Activated T-cell treated with anti-CD3 and anti-CD28 coated beads, Interleukin-2, amount 50 U/mL, for 24 hours (primary cell): ENCODE results near the gene KCNQ2.

Experiments
- DNase-seq: peaks from one replicate; pipeline ENCODE4 v3.0.0-alpha.2; 2020
- H3K27ac Mint-ChIP-seq: 2 replicates; pipeline ENCODE4 v1.8.0; 2020; ENCODE audit warnings: mild to moderate bottlenecking, mixed read lengths
- H3K27me3 Mint-ChIP-seq: 2 replicates; pipeline ENCODE4 v1.8.0; 2020; ENCODE audit warnings: mixed read lengths
- H3K36me3 Mint-ChIP-seq: 2 replicates; pipeline ENCODE4 v1.8.0; 2020; ENCODE audit warnings: low read depth, mixed read lengths
- H3K4me1 Mint-ChIP-seq: 2 replicates; pipeline ENCODE4 v1.8.0; 2020; ENCODE audit warnings: low read depth, mixed read lengths
- H3K4me3 Mint-ChIP-seq: 2 replicates; pipeline ENCODE4 v1.8.0; 2020; ENCODE audit warnings: mild to moderate bottlenecking, moderate library complexity, mixed read lengths
- H3K9me3 Mint-ChIP-seq: 2 replicates; pipeline ENCODE4 v1.8.0; 2020; ENCODE audit warnings: mixed read lengths

Gene KCNQ2

GRCh38 chr20:63463400-63464288 lies 8.8 kb downstream of the KCNQ2 start:
- no peak overlapping the region for H3K27ac Mint-ChIP-seq
- DNase-seq = no peak
- peaks cover 50% of the 10 kb centered on the region for H3K27me3 Mint-ChIP-seq
- no peaks in the 10 kb centered on the region for H3K36me3 Mint-ChIP-seq
- no peaks in the 10 kb centered on the region for H3K4me1 Mint-ChIP-seq
- no peaks in the 10 kb centered on the region for H3K9me3 Mint-ChIP-seq
- H3K4me3 Mint-ChIP-seq = no peak overlapping the region

DNA sequence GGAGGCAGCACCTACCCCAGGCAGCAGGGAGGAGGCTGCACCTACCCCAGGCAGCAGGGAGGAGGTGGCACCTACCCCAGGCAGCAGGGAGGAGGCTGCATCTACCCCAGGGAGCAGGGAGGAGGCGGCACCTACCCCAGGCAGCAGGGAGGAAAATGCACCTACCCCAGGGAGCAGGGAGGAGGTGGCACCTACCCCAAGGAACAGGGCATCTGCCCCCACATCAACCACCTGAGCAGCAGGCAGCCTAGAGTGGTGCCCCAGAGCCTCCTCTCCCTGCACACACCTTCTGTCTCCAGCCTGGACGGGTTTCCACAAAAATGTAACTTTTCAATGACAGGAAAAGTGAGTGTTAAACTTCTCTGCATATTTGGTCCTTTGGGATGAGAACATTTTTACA lies 10.2 kb downstream of the KCNQ2 start:
- no peaks in the 10 kb centered on the region for H3K4me1 Mint-ChIP-seq
- no peak overlapping the region for H3K27ac Mint-ChIP-seq
- H3K4me3 Mint-ChIP-seq = no peak overlapping the region
- DNase-seq = no peak
- no peaks in the 10 kb centered on the region for H3K9me3 Mint-ChIP-seq
- no peaks in the 10 kb centered on the region for H3K36me3 Mint-ChIP-seq
- H3K27me3 Mint-ChIP-seq = peaks cover 49% of the 10 kb centered on the region

DNA sequence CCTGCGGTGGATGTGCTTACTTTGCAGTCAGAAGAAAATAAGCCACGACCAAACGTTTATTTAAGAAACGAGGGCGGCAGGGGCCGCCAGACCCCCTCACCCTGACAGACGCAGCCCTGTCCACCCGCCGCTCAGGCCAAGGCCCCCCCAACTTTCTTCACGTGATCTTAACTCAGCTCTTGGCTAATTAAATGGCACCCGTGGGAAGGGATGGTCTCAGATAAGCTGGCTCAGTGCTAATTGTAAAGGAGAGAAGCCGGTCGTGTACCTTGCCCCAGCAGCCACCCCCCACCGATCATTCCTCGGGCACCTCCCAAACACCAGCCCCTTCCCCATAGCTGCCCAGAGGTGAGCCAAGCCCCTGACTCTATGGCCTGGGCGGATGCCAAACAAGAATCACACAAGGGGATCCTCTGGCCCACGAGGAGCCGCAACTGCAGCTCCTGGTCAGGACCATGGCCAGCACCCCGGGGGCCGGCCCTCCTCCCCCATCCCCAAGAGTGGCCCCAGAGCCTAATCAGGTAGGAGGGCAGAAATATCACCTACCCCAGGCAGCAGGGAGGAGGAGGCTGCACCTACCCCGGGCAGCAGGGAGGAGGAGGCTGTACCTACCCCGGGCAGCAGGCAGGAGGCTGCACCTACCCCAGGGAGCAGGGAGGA lies 11.2 kb downstream of the KCNQ2 start:
- peak; percentile 40 for DNase-seq
- no peaks in the 10 kb centered on the region for H3K36me3 Mint-ChIP-seq
- H3K9me3 Mint-ChIP-seq = no peaks in the 10 kb centered on the region
- H3K27me3 Mint-ChIP-seq = peaks cover 48% of the 10 kb centered on the region
- no peaks in the 10 kb centered on the region for H3K4me1 Mint-ChIP-seq
- no peak overlapping the region for H3K27ac Mint-ChIP-seq
- no peak overlapping the region for H3K4me3 Mint-ChIP-seq

GRCh38 chr20:63459070-63459380 lies 13.4 kb downstream of the KCNQ2 start:
- Mint-ChIP-seq H3K36me3 (no peaks in the 10 kb centered on the region), H3K9me3 (no peaks in the 10 kb centered on the region), H3K4me1 (peaks cover 4% of the 10 kb centered on the region), H3K4me3 (no peak overlapping the region), H3K27ac (no peak overlapping the region), H3K27me3 (peaks cover 50% of the 10 kb centered on the region)
- no peak for DNase-seq

- Mint-ChIP-seq H3K4me1 (peaks cover 5% of the 10 kb centered on the region), H3K4me3 (no peak overlapping the region), H3K27ac (no peak overlapping the region), H3K27me3 (peaks cover 51% of the 10 kb centered on the region), H3K9me3 (no peaks in the 10 kb centered on the region), H3K36me3 (no peaks in the 10 kb centered on the region)
- no peak for DNase-seq
These were observed 14.0 kb downstream of the KCNQ2 start for GRCh38 chr20:63458170-63459069.

DNA sequence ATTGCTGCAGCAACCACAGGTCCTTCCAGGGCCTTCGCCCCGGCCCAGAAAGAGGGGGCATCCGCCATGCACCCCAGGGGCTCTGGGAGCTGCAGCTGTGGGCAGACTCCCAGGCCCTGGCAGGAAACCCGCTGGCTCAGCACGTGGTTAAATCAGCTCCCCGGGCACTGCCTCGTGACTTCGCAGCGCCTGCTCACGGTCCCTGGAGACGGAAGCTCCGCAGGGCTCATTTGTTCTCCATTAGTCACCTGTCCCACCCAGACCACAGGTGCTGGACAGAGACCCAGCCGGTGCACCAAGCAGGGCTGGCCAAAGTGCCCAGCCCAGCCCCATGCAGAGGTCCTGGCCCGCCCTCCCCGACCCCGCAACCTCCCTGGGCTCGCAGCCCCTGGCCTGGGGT lies 14.7 kb downstream of the KCNQ2 start:
- no peak overlapping the region for H3K4me3 Mint-ChIP-seq
- no peak overlapping the region for H3K27ac Mint-ChIP-seq
- peaks cover 6% of the 10 kb centered on the region for H3K4me1 Mint-ChIP-seq
- DNase-seq = no peak
- no peaks in the 10 kb centered on the region for H3K36me3 Mint-ChIP-seq
- H3K27me3 Mint-ChIP-seq = peaks cover 48% of the 10 kb centered on the region
- H3K9me3 Mint-ChIP-seq = no peaks in the 10 kb centered on the region

GRCh38 chr20:63456429-63457284 lies 15.8 kb downstream of the KCNQ2 start:
- Mint-ChIP-seq H3K4me1 (peaks cover 6% of the 10 kb centered on the region), H3K27me3 (peaks cover 48% of the 10 kb centered on the region), H3K9me3 (no peaks in the 10 kb centered on the region), H3K36me3 (no peaks in the 10 kb centered on the region), H3K27ac (no peak overlapping the region), H3K4me3 (no peak overlapping the region)
- no peak for DNase-seq

- H3K27ac Mint-ChIP-seq = no peak overlapping the region
- H3K4me3 Mint-ChIP-seq = no peak overlapping the region
- no peaks in the 10 kb centered on the region for H3K36me3 Mint-ChIP-seq
- peaks cover 39% of the 10 kb centered on the region for H3K27me3 Mint-ChIP-seq
- DNase-seq = no peak
- H3K4me1 Mint-ChIP-seq = peaks cover 6% of the 10 kb centered on the region
- H3K9me3 Mint-ChIP-seq = no peaks in the 10 kb centered on the region
These were observed 16.9 kb downstream of the KCNQ2 start for GRCh38 chr20:63455568-63455859.

DNA sequence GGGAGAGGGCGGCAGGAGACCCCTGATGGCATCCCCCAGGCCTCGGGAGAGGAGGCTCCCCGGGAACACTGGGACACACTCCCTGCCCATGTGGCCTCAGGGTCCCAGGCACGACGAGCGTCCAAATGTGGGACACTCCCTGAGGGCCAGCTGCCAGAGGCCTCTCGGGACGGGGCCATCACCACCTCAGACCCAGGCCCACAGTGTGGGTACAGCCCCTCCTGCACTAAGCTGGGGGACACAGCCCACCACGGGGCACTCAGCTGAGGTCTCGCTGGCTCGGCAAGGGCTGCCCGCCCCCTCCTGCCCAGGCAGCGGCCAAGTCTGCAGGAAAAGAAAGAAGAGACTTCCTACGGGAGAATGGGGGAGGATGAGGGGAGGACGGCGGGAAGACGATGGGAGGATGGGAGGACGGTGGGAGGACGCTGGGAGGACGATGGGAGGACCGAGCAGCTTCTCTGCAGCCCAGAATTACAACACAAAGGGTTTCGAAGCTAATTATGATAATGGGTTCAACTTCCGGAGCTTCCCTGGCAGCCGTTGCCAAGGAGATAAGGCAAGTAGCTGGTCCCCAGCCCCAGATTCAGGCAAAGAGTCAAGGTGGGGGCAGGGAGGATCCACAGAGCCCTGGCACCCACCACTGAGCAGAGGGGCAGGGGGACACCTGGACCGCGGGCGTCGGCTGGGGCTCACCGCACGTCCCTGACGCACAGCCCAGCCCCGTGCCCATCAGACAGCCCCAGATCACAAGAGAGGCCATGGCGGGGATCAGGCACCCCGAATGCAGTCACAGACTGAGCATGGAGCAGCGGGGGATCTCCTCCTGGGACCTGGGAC lies 17.5 kb downstream of the KCNQ2 start:
- Mint-ChIP-seq H3K4me3 (no peak overlapping the region), H3K4me1 (peaks cover 6% of the 10 kb centered on the region), H3K9me3 (no peaks in the 10 kb centered on the region), H3K36me3 (no peaks in the 10 kb centered on the region), H3K27ac (no peak overlapping the region), H3K27me3 (peaks cover 36% of the 10 kb centered on the region)
- DNase-seq = no peak

DNA sequence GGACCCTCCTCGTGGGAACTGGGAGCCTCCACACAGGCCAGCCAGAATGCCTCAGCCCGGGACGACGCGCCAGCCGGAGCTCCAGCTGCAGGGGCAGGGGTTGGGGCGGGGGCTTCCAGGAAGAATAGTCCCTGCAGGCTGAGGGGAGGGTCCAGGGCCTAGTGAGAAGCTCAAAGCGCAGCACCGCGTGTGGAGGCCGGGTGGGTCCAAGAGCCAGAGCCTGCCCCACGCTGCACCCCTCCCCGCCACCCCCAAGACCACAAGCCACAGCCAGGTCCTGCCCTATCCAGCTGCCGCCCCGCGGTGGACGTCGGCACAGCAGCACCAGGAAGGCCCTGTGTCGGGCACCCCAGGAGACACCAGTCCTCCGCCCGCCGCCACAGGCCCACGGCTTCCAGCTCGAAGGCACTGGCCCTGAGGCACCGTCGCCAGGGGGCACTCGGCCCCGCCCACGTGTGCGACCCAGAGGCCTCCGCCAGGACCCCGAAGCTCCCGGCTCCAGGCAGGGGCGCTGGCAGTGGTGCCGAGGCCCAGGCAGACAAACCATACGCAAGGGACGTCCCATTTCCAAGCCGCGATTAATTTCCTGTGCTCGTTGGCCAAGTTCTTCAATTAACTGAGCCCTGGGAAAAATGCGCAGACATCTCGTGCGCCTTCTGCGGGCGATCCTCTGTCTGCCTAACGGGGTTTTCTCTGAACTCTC lies 19.5 kb downstream of the KCNQ2 start:
- peaks cover 6% of the 10 kb centered on the region for H3K4me1 Mint-ChIP-seq
- no peak overlapping the region for H3K27ac Mint-ChIP-seq
- H3K36me3 Mint-ChIP-seq = no peaks in the 10 kb centered on the region
- peak; percentile 47 for DNase-seq
- no peak overlapping the region for H3K4me3 Mint-ChIP-seq
- peaks cover 37% of the 10 kb centered on the region for H3K27me3 Mint-ChIP-seq
- H3K9me3 Mint-ChIP-seq = no peaks in the 10 kb centered on the region

DNA sequence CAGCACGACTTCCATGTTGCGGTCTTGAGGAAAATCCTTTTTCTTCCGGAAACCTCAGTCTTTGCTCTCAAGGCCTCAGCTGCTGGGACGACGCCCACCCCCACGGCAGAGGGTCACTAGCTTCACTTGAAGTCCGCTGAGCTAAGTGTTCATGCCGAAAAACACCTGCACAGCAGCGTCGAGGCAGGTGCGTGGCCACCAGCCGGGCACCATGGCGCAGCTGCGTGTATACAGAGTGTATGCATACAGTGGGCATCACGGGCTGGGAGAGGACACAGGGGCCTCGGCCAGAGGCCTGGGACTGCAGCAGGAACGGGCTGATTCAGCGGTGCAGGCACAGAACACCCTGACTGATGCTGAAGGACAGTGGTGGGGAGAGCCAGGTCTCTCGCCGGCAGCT lies 20.1 kb downstream of the KCNQ2 start:
- peaks cover 6% of the 10 kb centered on the region for H3K4me1 Mint-ChIP-seq
- DNase-seq = no peak
- H3K36me3 Mint-ChIP-seq = no peaks in the 10 kb centered on the region
- peaks cover 43% of the 10 kb centered on the region for H3K27me3 Mint-ChIP-seq
- no peaks in the 10 kb centered on the region for H3K9me3 Mint-ChIP-seq
- no peak overlapping the region for H3K27ac Mint-ChIP-seq
- no peak overlapping the region for H3K4me3 Mint-ChIP-seq

GRCh38 chr20:63451821-63452220 lies 20.6 kb downstream of the KCNQ2 start:
- no peak overlapping the region for H3K27ac Mint-ChIP-seq
- H3K27me3 Mint-ChIP-seq = peaks cover 48% of the 10 kb centered on the region
- H3K4me1 Mint-ChIP-seq = peaks cover 6% of the 10 kb centered on the region
- H3K9me3 Mint-ChIP-seq = no peaks in the 10 kb centered on the region
- DNase-seq = no peak
- no peak overlapping the region for H3K4me3 Mint-ChIP-seq
- no peaks in the 10 kb centered on the region for H3K36me3 Mint-ChIP-seq
